Occipital lobe (tissue), 2 donors: ENCODE measurements around the gene CNTNAP1. TPM values are rescaled to one million over a fixed set of nuclear protein-coding genes. Genes with fewer than 3 reads are reported as not detected.

Source experiments
- DNase-seq: peaks from one replicate; lab custom pipeline; 2025; lab: John Stamatoyannopoulos, UW
- total RNA-seq: library from RNA; depleted of rRNA; stranded (reverse); fragments of >200 nt; gene quantifications from one replicate; pipeline ENCODE4 v1.2.3, GENCODE V29; 2014

The CNTNAP1 gene
- total RNA-seq, 1 donor from 2014 or later: 7.5 TPM

DNA sequence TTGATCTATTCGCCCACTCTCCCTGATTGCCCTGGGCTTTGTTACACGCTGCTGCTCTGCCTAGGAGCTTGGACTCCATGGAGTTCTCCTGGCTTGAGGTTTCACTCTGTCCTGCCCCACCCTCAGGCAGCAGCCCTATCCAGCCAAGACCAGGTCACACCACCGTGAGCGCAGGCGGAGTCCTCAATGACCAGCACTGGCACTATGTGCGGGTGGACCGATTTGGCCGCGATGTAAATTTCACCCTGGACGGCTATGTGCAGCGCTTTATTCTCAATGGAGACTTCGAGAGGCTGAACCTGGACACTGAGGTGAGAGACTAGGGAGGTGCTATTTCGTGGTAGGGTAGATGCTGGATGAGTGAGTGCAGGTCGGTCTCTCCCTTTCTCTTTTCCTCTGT is 3.5 kb downstream of the CNTNAP1 start:
- no peak for DNase-seq

GRCh38 chr17:42686520-42687128 is 4.3 kb downstream of the CNTNAP1 start:
- DNase-seq: no peak

- no peak for DNase-seq
Observed at GRCh38 chr17:42687707-42688320, 5.5 kb downstream of the CNTNAP1 start.

GRCh38 chr17:42690596-42690995 is 8.3 kb downstream of the CNTNAP1 start:
- DNase-seq: no peak

GRCh38 chr17:42691021-42691545 is 8.8 kb downstream of the CNTNAP1 start:
- DNase-seq: no peak

GRCh38 chr17:42692489-42692888 is 10.2 kb downstream of the CNTNAP1 start:
- no peak for DNase-seq

DNA sequence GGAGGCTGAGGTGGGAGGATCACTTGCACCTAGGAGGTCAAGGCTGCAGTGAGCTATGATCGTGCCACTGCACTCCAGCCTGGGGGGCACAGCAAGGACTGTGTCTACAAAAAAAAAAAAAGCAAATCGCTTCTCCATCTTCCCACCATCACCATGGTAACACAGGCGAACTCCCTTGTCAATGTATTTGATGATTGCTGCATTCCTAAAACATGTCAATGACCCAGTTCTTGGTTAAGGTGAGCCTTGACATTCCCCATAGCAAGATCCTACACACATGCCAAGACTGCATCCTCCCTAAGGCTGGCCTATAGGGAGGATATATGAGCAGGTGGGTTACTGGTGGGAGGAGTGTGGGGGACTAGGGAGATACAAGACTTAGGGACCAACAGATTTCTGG is 12.2 kb downstream of the CNTNAP1 start:
- no peak for DNase-seq

GRCh38 chr17:42695500-42695899 is 13.2 kb downstream of the CNTNAP1 start:
- no peak for DNase-seq

- no peak for DNase-seq
Observed at GRCh38 chr17:42697108-42697811, 14.9 kb downstream of the CNTNAP1 start.

DNA sequence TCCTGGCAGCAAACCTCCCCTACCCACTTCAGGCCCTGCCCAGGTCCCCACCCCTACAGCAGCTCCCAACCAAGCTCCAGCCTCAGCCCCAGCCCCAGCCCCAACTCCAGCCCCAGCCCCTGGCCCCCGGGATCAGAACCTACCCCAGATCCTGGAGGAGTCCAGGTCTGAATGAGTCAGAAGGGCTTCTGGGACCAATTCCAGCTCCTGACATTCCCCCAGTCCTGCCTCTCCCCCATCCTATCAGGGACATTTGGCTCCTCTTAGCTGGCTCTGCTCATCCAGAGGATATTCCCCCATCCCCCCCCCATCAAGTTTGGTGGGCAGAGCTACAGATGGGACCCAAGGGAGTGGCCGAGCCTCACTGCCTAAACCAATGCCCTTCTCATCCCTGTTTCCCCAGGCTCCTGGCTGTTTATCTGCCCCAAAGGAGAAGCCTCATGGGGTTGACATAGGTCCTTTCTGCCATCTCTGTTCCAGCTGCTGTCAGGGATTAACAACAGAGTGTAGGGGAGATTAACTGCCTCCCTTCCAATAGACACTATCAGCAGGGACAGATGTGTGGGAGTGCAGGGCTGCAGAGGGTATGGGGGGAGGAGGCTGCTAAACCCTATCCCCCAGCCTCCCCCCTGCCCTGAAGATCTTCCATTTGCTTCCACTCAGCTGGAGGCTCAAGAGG is 16.5 kb downstream of the CNTNAP1 start:
- DNase-seq: no peak

DNA sequence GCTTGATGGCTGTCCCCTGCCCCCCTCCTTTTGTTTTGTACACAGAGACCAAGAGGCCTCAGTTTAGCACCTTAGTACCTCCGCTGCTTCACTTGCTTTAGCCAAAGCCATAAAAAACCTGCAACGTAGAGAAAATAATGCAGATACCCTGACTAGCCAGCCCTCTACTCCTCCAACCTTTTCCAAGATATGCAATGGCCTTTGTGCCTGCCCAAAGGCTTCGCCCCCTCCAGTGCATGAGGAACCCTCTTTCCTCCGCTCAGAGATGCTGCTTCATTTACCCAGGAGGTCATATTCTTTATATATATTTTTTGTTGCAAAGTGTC is 17.0 kb downstream of the CNTNAP1 start:
- DNase-seq: no peak

GRCh38 chr17:42700586-42701289 is 18.4 kb downstream of the CNTNAP1 start:
- DNase-seq: no peak

GRCh38 chr17:42702446-42702845 is 20.1 kb downstream of the CNTNAP1 start:
- DNase-seq: no peak

- no peak for DNase-seq
Observed at GRCh38 chr17:42704490-42704836, 22.1 kb downstream of the CNTNAP1 start.

- no peak for DNase-seq
Observed at GRCh38 chr17:42704837-42705494, 22.6 kb downstream of the CNTNAP1 start.

GRCh38 chr17:42706732-42707131 is 24.4 kb downstream of the CNTNAP1 start:
- no peak for DNase-seq

DNA sequence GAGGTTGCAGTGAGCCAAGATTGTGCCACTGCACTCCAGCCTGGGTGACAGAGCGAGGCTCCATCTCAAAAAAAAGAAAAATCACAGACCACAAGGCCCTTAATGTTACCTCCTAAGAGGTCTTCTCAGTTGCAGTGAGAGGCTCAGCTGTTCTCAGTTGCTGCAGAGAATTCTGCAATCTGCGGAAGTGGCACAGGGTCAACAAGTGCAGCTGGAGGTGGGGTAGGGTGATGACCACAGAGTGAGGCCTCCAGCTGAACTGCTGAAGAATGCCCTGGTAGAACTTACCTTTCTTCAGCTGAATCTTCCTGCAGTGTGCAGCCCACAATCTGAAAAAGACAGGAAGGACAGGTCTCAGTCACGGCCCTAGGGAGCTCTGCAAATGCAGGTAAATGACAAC is 26.3 kb downstream of the CNTNAP1 start:
- DNase-seq: no peak

GRCh38 chr17:42709561-42709960 is 27.2 kb downstream of the CNTNAP1 start:
- DNase-seq: no peak

DNA sequence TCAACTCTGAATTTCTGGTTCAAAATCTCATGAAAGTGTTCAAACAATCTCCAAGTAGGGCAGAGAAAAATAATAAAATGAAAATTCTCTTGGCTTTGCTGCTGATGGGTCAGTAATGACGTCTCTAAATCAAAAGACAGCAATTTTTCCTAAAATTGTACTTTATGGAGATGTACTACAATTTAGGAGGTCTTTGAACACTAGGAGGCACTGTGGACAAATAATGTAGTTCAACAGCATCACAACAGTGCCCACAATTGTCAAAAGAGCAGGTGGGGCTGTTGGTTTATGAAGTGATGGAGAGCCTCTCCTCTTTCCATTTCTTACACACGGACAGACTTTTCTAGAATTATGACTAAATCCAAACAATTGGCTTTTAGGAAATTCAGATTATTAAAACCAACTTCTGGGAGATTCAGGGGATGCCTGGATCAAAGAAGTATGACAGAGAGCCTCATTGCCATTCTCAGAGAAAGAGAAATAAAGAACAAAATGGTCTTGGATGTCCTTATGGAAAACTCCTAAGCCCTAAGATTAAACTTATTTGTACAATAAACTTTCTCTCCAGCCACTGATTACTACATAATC is 38.8 kb downstream of the CNTNAP1 start:
- no peak for DNase-seq

GRCh38 chr17:42723636-42724035 is 41.3 kb downstream of the CNTNAP1 start:
- DNase-seq: no peak

GRCh38 chr17:42725143-42725542 is 42.8 kb downstream of the CNTNAP1 start:
- no peak for DNase-seq
